Esophagus squamous epithelium (tissue), 4 donors: ENCODE data around the gene STXBP4.

Source experiments
- CTCF ChIP-seq, 6 experiments: fragments of 450-650 bp in 4 of 6; fragments of 200-600 bp in 2 of 6; sonication (generic) in 2 of 6; IDR thresholded peaks; one replicate each; pipeline ENCODE4 v1.5.1; 2016 to 2019; ENCODE audit warnings: antibody characterized with exemption in 6 of 6, mild to moderate bottlenecking in 4 of 6, moderate library complexity in 4 of 6
- POLR2A ChIP-seq, 4 donors: fragments of 450-650 bp; IDR thresholded peaks; one replicate each; pipeline ENCODE4 v1.6.1; 2017; ENCODE audit warnings: antibody characterized with exemption in 4 of 4, mild to moderate bottlenecking in 4 of 4, moderate library complexity in 3 of 4

GRCh38 chr17:55093353-55093752 lies 124.8 kb downstream of the STXBP4 start:
- no peak for TF ChIP-seq CTCF (IDR thresholded peaks at IDR 0.05)
- no peak for TF ChIP-seq POLR2A (IDR thresholded peaks at IDR 0.05)
